ENCODE data around the gene SGK1. TPM values are rescaled to one million over a fixed set of nuclear protein-coding genes. Genes with fewer than 3 reads are reported as not detected.
A peak's percentile ranks its signal among the peaks of the same experiment; 100 is the strongest.
"Not testable (repeated sequence)": the region's sequence is repeated elsewhere in the genome, so short reads cannot be mapped to it uniquely, and the experiment has no call there.

SGK1 gene
- total RNA-seq, 1 experiment from 2014 or later, result 4.8 TPM

GRCh38 chr6:134204031-134204430 is 113.9 kb downstream of the SGK1 start:
- in situ Hi-C loops (cut with HindIII; ENCODE audit: low sequenced_read_pairs), result no loop called here
- DNase-seq (ENCODE audit: low spot score), result no peak

- DNase-seq (ENCODE audit: low spot score), result no peak
- in situ Hi-C loops (cut with HindIII; ENCODE audit: low sequenced_read_pairs), result no loop called here
Observed at GRCh38 chr6:134201716-134202115, 116.2 kb downstream of the SGK1 start.

GRCh38 chr6:134199848-134200606 is 117.9 kb downstream of the SGK1 start:
- in situ Hi-C loops (cut with HindIII; ENCODE audit: low sequenced_read_pairs), result no loop called here
- DNase-seq (ENCODE audit: low spot score), result no peak

- in situ Hi-C loops (cut with HindIII; ENCODE audit: low sequenced_read_pairs), result no loop called here
- DNase-seq (ENCODE audit: low spot score), result no peak
Observed at GRCh38 chr6:134198093-134198492, 119.8 kb downstream of the SGK1 start.

GRCh38 chr6:134197685-134198084 is 120.2 kb downstream of the SGK1 start:
- in situ Hi-C loops (cut with HindIII; ENCODE audit: low sequenced_read_pairs); DNase-seq (ENCODE audit: low spot score): not testable (repeated sequence)

GRCh38 chr6:134196568-134197193 is 121.2 kb downstream of the SGK1 start:
- in situ Hi-C loops (cut with HindIII; ENCODE audit: low sequenced_read_pairs), result no loop called here

GRCh38 chr6:134195985-134196384 is 121.9 kb downstream of the SGK1 start:
- in situ Hi-C loops (cut with HindIII; ENCODE audit: low sequenced_read_pairs), result no loop called here
- DNase-seq (ENCODE audit: low spot score), result no peak

More at GRCh38 chr6:134196568-134197193, 121.2 kb downstream of the SGK1 start:
- peak; percentile 49 for DNase-seq (ENCODE audit: low spot score)

GRCh38 chr6:134195164-134195906 is 122.6 kb downstream of the SGK1 start:
- in situ Hi-C loops (cut with HindIII; ENCODE audit: low sequenced_read_pairs), result no loop called here
- DNase-seq (ENCODE audit: low spot score), result no peak

- DNase-seq (ENCODE audit: low spot score), result no peak
- in situ Hi-C loops (cut with HindIII; ENCODE audit: low sequenced_read_pairs), result no loop called here
Observed at GRCh38 chr6:134193536-134194498, 124.1 kb downstream of the SGK1 start.

- in situ Hi-C loops (cut with HindIII; ENCODE audit: low sequenced_read_pairs), result not testable (repeated sequence)
Observed at GRCh38 chr6:134192609-134193008, 125.3 kb downstream of the SGK1 start.

GRCh38 chr6:134190883-134191282 is 127.0 kb downstream of the SGK1 start:
- in situ Hi-C loops (cut with HindIII; ENCODE audit: low sequenced_read_pairs), result no loop called here
- peak; percentile 40 for DNase-seq (ENCODE audit: low spot score)

More at GRCh38 chr6:134192609-134193008, 125.3 kb downstream of the SGK1 start:
- not testable (repeated sequence) for DNase-seq (ENCODE audit: low spot score)

GRCh38 chr6:134187751-134188150 is 130.2 kb downstream of the SGK1 start:
- peak; percentile 84 for DNase-seq (ENCODE audit: low spot score)
- in situ Hi-C loops (cut with HindIII; ENCODE audit: low sequenced_read_pairs), result no loop called here

GRCh38 chr6:134187154-134187553 is 130.8 kb downstream of the SGK1 start:
- in situ Hi-C loops (cut with HindIII; ENCODE audit: low sequenced_read_pairs), result no loop called here
- DNase-seq (ENCODE audit: low spot score), result no peak

- DNase-seq (ENCODE audit: low spot score), result no peak
- in situ Hi-C loops (cut with HindIII; ENCODE audit: low sequenced_read_pairs), result no loop called here
Observed at GRCh38 chr6:134186355-134186754, 131.6 kb downstream of the SGK1 start.

GRCh38 chr6:134185277-134185676 is 132.6 kb downstream of the SGK1 start:
- in situ Hi-C loops (cut with HindIII; ENCODE audit: low sequenced_read_pairs), result no loop called here
- DNase-seq (ENCODE audit: low spot score), result no peak

GRCh38 chr6:134183844-134184243 is 134.1 kb downstream of the SGK1 start:
- in situ Hi-C loops (cut with HindIII; ENCODE audit: low sequenced_read_pairs), result no loop called here

GRCh38 chr6:134182528-134182927 is 135.4 kb downstream of the SGK1 start:
- in situ Hi-C loops (cut with HindIII; ENCODE audit: low sequenced_read_pairs), result no loop called here
- no peak for DNase-seq (ENCODE audit: low spot score)

More at GRCh38 chr6:134183844-134184243, 134.1 kb downstream of the SGK1 start:
- peak; percentile 32 for DNase-seq (ENCODE audit: low spot score)

- DNase-seq (ENCODE audit: low spot score); in situ Hi-C loops (cut with HindIII; ENCODE audit: low sequenced_read_pairs): not testable (repeated sequence)
Observed at GRCh38 chr6:134181726-134182125, 136.2 kb downstream of the SGK1 start.

- in situ Hi-C loops (cut with HindIII; ENCODE audit: low sequenced_read_pairs); DNase-seq (ENCODE audit: low spot score): not testable (repeated sequence)
Observed at GRCh38 chr6:134181251-134181650, 136.7 kb downstream of the SGK1 start.

Data from G401 (cell line).